Measurements from ENCODE around the gene FOXJ3. TPM values are rescaled to one million over a fixed set of nuclear protein-coding genes. Genes with fewer than 3 reads are reported as not detected.

FOXJ3 gene
- total and polyA plus RNA-seq, 2 donors from 2014 or later = 11.8 to 45.5 TPM

GRCh38 chr1:42152119-42152518 is 182.9 kb downstream of the FOXJ3 start:
- intact Hi-C loops (cut with DNase I) = no loop called here
- no peak for FAIRE-seq
- Histone ChIP-seq H3K4me3 (ENCODE audit: low read length in 3 of 3) (no peak overlapping the region), H3K36me3 (ENCODE audit: control insufficient read depth in 2 of 3, insufficient read depth in 3 of 3, low read length in 3 of 3) (no peaks in the 10 kb centered on the region), H3K27me3 (ENCODE audit: control insufficient read depth, insufficient read depth, low read length) (no peaks in the 10 kb centered on the region), H3K4me1 (ENCODE audit: control insufficient read depth in 2 of 3, insufficient read depth in 2 of 3, low read depth in 1 of 3, low read length in 3 of 3) (peaks cover 0 to 2% (median 0%) of the 10 kb centered on the region in 3 donors), H3K9ac (ENCODE audit: low read length in 3 of 3) (no peak overlapping the region), H3K9me3 (ENCODE audit: control insufficient read depth in 2 of 3, insufficient read depth in 1 of 3, low read length in 3 of 3) (no peaks in the 10 kb centered on the region), H3K27ac (ENCODE audit: low read depth in 2 of 2, low read length in 2 of 2) (no peak overlapping the region)
- TF ChIP-seq CTCF (IDR thresholded peaks at IDR 0.05; ENCODE audit: borderline replicate concordance, extremely low read depth, insufficient read depth) = no peak
- DNase-seq = no peak

- no peak for FAIRE-seq
- H3K4me3 ChIP-seq (ENCODE audit: low read length in 3 of 3) = no peak overlapping the region
- H3K4me1 ChIP-seq (ENCODE audit: control insufficient read depth in 2 of 3, insufficient read depth in 2 of 3, low read depth in 1 of 3, low read length in 3 of 3) = peaks cover 0 to 7% (median 0%) of the 10 kb centered on the region in 3 donors
- H3K36me3 ChIP-seq (ENCODE audit: control insufficient read depth in 2 of 3, insufficient read depth in 3 of 3, low read length in 3 of 3) = no peaks in the 10 kb centered on the region
- intact Hi-C loops (cut with DNase I) = no loop called here
- H3K27me3 ChIP-seq (ENCODE audit: control insufficient read depth, insufficient read depth, low read length) = peaks cover 3% of the 10 kb centered on the region
- no peak overlapping the region for H3K27ac ChIP-seq (ENCODE audit: low read depth in 2 of 2, low read length in 2 of 2)
- no peak overlapping the region for H3K9ac ChIP-seq (ENCODE audit: low read length in 3 of 3)
- no peak for TF ChIP-seq CTCF (IDR thresholded peaks at IDR 0.05; ENCODE audit: borderline replicate concordance, extremely low read depth, insufficient read depth)
- no peaks in the 10 kb centered on the region for H3K9me3 ChIP-seq (ENCODE audit: control insufficient read depth in 2 of 3, insufficient read depth in 1 of 3, low read length in 3 of 3)
- DNase-seq = no peak
These were observed 184.4 kb downstream of the FOXJ3 start for GRCh38 chr1:42150651-42151050.

- Histone ChIP-seq H3K27ac (ENCODE audit: low read depth in 2 of 2, low read length in 2 of 2) (no peak overlapping the region), H3K36me3 (ENCODE audit: control insufficient read depth in 2 of 3, insufficient read depth in 3 of 3, low read length in 3 of 3) (no peaks in the 10 kb centered on the region), H3K9ac (ENCODE audit: low read length in 3 of 3) (no peak overlapping the region), H3K9me3 (ENCODE audit: control insufficient read depth in 2 of 3, insufficient read depth in 1 of 3, low read length in 3 of 3) (no peaks in the 10 kb centered on the region), H3K4me1 (ENCODE audit: control insufficient read depth in 2 of 3, insufficient read depth in 2 of 3, low read depth in 1 of 3, low read length in 3 of 3) (peaks cover 0 to 5% (median 0%) of the 10 kb centered on the region in 3 donors), H3K4me3 (ENCODE audit: low read length in 3 of 3) (no peak overlapping the region), H3K27me3 (ENCODE audit: control insufficient read depth, insufficient read depth, low read length) (peaks cover 3% of the 10 kb centered on the region)
- intact Hi-C loops (cut with DNase I) = no loop called here
- FAIRE-seq = no peak
- TF ChIP-seq CTCF (IDR thresholded peaks at IDR 0.05; ENCODE audit: borderline replicate concordance, extremely low read depth, insufficient read depth) = no peak
- DNase-seq = no peak
These were observed 186.9 kb downstream of the FOXJ3 start for GRCh38 chr1:42148166-42148565.
